NCI-H146 treated with DMSO at 0.1 percent for 48 hours (cell line): ENCODE results near the gene SLC25A21.
"Not testable (repeated sequence)": the region's sequence is repeated elsewhere in the genome, so short reads cannot be mapped to it uniquely, and the experiment has no call there.

Experiments
- DNase-seq: peaks from one replicate; lab custom pipeline; 2025; ENCODE audit not compliant: unreplicated experiment; lab: John Stamatoyannopoulos, UW

Gene SLC25A21

DNA sequence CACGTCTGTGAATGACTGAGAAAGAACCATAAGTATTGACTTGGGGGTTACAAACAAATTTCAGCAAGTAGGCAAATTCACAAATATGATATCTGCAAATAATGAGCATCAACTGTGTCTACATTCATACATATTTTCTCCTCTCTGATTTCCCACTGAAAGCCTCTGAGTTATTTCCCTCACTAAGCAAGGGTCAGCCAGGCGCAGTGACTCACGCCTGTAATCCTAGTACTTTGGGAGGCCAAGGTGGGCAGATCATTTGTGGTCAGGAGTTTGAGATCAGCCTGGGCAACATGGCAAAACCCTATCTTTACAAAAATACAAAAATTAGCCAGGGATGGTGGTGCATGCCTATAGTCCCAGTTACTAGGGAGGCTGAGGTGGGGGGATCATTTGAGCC lies 80.8 kb downstream of the SLC25A21 start:
- DNase-seq, result no peak

DNA sequence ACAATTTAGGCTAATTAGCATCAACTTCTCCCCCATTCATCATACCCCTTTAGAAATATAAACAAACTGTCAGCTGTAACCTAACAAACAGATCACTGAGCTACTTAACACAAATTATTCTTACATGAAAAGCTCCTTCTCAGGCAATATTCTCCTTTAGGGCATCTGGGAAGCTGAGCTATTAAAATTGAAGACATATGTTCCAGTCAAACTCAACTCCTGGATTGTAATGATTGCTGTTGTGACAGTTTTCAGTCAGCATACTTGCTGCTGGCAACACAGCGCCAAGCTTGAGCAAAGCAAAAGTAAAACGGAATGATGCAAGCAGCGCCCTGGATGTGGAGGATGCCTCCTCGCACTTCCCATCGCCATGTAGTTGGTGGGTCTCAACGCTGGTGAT lies 82.4 kb downstream of the SLC25A21 start:
- DNase-seq, result no peak

DNA sequence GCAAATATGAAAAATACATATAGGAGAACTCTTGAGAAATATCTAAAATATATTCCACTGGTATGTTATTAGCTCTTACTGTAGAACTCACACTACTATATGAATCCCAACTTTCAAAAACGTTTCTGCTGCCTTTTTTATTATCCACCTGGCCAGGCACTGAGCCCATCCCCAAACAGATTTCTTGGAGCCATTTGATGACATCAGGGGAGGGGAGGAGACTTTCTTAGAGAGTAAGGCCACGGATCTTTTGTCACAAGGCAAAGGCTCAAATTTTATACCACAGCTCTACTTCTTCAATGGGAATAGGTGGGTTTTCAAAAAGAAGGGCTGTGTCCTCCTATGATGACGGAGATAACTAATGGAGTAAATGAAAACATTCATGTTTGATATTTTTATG lies 83.0 kb downstream of the SLC25A21 start:
- no peak for DNase-seq

DNA sequence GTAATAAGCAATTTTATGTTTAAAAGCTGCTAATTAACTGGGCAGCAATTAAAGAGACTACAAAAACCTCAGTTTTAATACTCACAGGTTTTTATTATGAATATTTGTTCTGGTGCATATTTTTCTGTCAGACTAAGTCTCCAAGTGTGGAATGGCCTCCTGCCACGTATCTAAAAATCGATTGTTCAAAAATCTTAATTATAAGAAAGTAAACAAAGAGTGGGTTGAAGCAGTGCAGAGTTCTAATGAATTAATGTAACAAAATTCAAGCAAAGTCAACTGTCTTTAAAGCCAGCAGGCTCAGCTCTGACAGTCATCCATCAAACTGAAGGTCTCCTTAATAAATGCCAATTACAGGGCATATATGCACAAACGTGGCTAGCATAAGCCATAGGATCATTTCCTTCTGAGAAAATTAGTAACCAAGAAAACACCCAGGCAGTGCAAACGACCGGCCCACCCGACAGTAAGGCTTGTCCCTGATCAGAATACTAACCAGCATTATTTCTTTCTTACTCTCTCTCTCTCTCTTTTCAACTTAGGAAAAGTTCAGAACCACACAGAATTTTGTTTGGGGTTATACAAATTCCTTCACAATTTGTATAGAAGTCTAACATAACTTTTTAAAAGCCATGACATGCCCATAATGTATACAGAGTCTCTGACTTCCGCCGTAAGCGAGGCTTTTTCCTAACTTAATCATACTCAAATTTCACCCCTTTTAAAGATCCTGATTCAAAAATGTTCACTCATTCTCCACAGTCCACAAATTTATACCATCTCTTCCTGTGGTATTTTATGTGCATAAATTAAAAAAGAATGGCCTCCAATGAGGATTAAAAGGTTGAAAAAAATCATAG lies 83.8 kb downstream of the SLC25A21 start:
- DNase-seq, result no peak

DNA sequence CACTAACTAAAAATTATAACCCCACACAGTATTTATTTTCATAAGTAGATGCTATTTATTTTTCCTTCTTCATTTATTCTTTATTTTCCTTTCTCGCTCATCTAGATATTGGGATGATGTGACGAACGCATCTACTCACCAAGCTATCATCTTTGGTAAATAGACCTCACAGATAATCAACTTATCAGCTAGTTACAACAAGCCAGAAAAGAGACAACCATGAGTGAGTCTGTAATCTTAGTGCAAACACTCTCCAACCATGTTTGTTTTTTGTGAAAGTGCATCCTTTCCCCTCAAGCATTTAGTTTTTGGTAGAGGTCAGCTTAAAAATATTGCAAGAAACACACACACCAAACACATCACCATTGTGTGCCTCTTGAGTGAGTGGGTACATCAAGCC lies 84.9 kb downstream of the SLC25A21 start:
- DNase-seq, result no peak

DNA sequence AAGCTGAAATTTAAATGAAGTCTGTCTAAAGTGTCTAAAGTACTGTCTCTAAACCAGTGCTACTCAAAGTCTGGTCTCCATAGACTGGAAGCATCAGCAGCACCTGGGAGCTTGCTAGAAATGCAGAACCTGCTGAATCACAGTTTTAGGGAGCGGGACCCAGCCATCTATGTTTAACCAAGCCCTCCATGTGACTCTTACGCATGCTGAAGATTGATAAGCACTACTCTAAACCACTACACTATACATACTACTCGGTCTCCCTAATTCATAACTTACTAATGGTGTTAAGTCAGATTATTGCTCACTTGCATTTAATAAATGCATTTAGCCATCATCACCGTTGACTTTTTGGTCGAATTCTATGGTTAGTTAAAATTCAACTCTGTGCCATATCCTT lies 88.8 kb downstream of the SLC25A21 start:
- no peak for DNase-seq

DNA sequence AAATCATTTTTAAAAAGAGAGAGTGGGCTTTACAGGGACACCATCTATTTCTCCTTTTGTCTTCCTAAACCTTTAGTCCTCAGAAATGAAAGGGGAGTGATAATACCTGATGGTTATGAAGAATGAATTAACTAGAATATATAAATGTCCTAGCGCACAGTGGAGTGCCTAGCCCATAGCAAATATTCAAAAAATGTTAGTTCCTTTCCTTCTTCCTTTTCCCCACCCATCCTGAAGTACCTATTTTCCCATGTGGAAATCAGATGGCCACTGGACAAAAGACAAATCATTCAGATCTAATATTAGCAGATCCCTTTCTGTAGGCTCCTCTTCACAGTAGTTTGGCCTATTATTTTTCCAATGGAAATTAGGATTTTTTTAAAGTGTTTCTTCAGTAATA lies 90.0 kb downstream of the SLC25A21 start:
- no peak for DNase-seq

DNA sequence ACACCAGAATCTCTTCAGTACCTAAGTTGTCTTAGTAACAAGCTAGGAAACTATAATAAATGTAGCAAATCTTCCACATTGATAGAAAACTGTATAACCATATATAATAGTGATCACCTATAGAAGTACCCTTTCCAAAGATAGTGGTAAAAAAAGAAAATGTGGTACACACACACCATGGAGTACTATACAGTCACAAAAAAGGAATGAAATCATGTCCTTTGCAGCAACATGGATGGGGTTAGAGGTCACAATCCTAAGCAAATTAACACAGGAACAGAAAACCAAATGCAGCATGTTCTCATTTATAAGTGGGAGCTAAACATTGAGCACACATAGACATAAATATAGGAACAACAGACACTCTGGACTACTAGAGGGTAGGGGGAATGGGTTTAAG lies 90.5 kb downstream of the SLC25A21 start:
- no peak for DNase-seq

DNA sequence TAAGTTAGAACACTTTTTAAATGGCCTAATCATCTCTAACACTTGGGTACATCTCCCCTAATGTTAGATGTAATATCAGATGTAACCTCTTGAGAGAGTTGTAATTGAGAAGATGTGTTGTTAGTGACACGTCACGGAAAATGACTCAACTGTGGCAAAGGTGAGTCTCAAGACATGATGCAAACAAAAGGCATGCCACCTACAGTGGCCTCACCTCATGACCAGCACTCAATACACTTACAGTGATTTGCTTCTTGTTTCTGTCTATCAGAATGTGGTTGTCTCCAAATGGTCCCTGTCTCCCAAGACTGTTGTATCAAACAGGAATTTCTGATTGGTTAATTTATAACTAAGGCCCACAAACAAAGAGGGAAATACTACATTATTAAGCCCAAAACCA lies 91.2 kb downstream of the SLC25A21 start:
- no peak for DNase-seq

DNA sequence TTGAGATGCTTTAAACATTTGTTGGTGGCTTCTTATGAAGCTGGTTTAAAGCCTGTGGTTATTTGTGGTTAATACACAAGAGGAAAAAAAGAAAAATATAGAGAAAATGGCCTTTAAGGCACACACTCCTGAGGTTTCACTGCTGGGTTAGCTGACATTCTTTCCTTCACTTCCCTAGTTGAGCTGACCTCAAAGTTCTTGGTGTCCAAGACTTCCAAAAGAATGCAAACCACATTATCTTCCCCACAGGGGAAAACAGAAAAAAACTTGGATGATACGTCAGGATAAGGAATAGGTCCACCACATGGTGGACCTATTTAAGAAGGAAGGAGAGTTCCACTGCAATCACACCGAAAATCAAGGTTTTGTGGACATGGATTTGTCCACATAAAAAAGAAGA lies 94.3 kb downstream of the SLC25A21 start:
- no peak for DNase-seq

DNA sequence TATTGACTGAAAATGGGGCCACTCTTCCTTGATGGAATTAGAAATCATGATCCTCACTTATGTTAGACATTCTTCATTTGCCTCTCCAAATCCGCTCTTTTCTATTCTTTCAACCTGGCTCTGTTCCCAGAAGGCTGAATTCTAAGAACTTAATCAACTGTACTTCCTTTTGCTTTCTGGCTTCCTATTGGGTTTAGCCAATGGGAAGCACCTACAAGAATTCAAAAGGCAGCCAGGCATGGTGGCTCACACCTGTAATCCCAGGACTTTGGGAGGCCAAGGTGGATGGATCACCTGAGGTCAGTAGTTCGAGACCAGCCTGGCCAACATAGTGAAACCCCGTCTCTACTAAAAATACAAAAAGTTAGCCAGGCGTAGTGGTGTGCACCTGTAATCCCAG lies 98.1 kb downstream of the SLC25A21 start:
- DNase-seq, result not testable (repeated sequence)

DNA sequence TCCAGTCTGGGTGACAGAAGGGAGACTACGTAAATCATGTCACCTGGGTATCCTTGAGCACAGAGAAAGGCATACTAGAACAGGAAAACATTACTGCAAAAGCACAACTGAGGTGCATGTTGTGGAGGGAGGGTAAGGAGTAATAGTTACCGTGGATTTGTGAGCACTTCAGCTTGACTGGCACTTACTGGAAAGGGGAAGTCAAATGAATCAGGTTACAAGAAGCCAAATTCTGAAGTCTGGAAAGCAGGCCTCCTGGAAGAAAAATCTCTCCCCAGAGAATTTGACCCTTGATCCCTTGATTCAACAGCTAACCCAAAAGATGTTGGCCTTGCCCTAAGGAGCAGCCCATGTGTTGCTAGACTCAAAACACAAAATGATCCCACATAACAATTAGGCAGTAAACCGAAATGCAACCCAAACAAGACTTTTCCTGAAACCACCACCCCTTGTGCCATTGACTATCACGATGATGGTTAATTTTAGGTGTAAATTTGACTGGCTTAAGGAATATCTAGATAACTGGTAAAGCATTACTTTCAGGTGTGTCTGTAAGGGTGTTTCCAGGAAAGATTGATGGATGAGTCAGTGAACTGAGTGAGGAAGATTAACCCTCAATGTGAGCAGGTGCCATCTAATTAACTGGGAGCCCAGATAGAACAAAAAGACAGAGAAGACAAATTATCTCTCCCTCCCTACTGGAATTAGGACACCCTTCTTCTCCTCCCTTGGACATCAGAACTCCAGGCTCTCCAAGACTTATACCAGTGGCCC lies 108.8 kb downstream of the SLC25A21 start:
- DNase-seq, result no peak

DNA sequence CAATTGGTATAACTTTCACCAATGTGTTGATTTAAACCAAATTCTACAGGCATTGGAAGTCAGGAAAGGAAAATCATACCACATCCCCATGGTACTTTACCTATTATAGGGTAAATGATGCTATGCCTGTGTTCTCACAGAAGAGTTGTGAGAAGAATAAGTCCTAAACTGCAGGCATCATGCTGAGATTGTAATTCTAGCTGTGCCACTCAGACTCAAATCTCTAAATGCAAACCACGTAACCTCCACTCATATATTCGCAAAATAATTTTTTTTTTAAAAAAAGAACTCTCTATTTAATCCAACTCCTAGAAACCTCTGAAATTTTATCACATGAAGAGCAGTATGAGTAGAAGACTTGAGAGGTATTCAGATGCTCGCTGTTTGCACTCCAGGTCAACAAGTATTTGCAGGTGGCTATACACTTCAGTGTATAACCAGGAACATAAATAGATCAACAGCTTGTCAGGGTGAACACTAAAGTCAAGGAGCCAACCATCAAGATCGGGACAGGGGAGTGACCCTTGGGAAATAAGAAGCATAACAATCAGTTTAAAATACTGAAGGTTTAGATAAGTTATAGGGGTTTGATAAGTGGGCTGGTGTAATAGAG lies 110.1 kb downstream of the SLC25A21 start:
- no peak for DNase-seq

DNA sequence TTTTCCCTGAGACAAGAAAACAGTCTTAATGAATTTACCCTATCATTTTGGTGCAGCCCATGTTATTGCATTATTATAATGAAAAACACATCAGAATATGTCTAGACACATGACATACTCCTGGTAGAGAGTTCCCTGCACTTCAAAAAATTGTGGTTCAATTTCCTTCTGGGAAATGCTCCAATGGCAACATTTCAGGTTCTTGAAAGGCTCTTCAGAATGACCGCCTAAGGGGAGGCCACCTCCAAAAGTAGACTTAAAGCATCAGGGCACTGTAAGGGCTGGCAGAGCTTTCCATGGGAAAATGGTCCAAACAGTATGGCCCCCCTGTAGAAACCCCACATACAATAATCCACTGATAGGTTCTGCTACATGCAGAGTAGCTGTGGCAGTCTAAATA lies 110.7 kb downstream of the SLC25A21 start:
- DNase-seq, result no peak

DNA sequence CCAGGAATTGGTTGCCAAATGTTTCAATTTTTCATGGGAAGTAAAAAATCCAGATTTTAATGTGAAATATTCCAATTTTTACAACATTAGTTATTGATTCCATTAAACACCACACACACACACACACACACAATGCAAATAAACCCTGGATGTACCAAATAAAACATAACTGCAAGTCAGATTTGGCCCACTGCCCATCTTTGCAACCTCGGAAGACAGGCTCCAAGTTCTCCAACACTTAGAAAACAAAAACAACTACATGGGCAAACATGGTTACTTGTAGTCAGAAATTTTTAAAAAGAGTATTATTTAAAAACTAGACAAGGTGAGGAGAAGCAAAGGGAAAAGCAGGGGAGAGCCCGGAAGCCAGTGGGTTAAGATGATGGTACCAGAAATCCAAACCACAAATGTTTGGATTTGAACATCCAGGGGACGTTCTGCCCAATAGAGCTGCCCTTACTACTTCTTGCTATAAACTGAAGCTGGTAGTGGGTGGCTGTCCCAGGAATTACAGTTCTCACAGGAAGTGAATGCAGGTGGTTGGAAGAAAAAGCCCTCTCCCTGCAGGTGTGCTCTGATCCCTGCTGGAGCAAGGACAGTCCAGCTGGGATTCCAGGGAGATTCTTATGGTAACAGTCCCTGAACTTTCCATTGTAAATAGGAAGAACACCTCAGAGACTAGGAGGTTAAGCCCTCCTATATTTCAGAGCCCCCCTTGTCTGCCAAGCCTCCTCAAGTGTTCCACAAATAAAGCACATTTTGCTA lies 111.7 kb downstream of the SLC25A21 start:
- DNase-seq, result peak; percentile 21

DNA sequence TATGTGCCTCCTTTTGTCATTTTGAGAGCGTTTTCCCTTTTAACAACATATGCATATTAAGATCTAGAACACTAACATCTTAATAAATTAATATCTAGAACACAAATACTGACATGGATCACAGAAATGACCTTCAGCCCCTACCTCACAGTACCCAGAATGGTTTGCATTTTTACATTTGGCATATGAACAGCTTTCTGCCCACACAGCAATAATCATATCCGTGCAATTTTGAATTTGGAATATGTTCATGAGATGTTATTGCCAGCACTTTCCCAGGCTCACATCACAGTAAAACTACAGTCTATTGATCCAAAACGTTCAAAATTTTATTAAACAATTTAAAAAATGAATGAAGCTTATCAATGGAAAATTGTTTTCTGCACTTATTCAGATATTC lies 114.6 kb downstream of the SLC25A21 start:
- DNase-seq, result no peak

DNA sequence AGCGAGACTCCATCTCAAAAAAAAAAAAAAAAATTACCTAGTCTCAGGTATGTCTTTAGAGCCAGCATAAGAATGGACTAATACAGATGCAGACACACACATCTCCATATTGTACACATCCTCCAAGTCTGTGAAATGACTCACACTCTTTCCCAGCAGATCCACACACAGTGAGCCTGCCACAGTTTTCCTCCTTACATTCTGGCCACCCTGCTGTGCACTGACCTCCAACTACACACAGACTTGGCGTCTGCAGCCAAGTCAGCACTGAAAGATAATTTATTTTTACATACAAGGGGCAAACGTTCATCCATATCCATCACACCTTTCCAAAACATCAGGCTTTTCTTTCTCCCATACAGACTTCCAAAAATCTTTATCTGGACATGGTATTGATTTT lies 115.9 kb downstream of the SLC25A21 start:
- no peak for DNase-seq

DNA sequence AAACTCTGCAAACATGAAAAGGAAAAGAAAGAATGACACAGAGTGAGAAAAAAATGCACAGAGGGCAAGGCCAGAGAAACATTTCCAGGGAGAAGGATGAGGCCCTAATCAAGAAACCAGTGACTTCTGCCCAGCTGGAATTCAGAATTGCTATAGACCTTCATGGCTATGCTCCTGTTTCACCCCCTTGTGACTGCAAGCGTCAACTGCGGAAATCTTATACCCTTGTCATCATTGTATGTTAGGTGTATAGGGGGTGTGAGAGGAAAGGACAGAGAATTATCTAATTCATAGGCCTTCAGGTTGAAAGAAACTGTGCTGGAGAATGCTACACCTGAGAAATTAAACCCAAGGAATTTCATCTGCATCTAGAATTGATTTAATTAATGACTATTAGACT lies 117.5 kb downstream of the SLC25A21 start:
- DNase-seq, result no peak

DNA sequence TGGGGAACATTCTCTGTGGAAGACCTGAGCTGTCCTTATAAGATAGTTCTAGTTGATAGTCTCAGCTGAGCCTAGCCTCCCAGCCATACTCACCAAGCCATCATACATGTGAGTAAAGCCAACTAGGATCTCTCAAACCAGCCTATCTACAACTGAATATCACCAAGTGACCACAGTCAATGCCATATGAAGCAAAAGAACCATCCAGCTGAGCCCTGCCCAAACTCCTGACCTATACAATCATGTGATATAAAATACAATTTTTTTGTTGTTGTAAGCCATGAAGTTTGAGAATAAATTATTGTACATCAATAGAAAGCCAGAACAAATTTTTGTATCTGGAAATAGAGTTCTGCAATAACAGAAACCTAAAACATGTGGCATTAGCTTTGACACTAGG lies 118.3 kb downstream of the SLC25A21 start:
- DNase-seq, result no peak

DNA sequence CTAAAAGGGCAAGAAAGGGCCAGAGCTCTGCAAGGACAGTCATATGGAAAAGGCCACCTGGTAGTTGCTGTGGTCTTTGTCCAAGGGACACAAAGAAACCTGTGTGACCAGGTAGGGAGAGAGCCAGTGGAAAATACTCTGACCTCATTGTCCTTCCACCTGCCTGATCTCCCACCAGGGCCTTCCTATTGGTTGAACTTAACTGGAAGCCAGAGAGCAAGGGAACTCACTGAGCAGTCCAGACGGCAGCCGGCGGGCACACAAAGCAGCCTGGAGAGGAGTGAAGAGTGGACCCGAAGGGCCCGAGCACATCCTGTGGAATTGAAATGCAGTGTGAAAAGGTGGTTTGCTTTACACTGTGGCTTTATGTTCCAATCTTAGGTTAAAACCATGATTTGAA lies 120.7 kb downstream of the SLC25A21 start:
- DNase-seq, result peak; percentile 83

DNA sequence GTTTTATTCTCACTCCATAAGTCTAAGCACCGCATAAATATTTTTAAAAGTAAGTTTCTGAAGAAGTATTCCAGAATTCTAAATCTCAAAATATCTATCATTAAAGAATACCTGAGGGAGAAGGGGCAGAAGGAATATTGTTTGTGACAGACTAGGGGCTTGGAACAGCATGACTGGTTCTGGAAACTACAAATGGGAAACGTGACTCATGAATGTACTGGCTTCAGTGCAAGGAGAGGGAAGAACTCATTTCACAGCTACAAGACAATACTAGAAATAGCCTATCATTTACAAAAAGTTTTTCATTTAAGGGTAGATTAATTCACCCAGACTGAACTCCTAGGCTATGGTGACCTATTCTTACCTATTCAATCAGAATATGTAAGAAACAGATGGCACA lies 121.3 kb downstream of the SLC25A21 start:
- no peak for DNase-seq
